GM23248 (cell line): ENCODE data around the gene MAG.

Experiments
- EZH2 ChIP-seq: fragments of 200-600 bp; sonication (generic); IDR thresholded peaks from 2 replicates; pipeline ENCODE4 v1.6.1; 2018; ENCODE audit warnings: antibody characterized with exemption, mild to moderate bottlenecking; ENCODE audit not compliant: insufficient read depth, poor library complexity, severe bottlenecking
- EZH2phosphoT487 ChIP-seq: fragments of 200-600 bp; sonication (generic); IDR thresholded peaks from 2 replicates; pipeline ENCODE4 v1.6.1; 2018; ENCODE audit warnings: antibody characterized with exemption, moderate library complexity, mild to moderate bottlenecking, low read depth; ENCODE audit not compliant: insufficient read depth

GRCh38 chr19:35348911-35349611 is 57.1 kb downstream of the MAG start:
- TF ChIP-seq EZH2 (no peak), EZH2phosphoT487 (no peak)
